ENCODE measurements around the gene LRIF1.

GRCh38 chr1:110960777-110961420 is 2.8 kb downstream of the LRIF1 start:
- TF ChIP-seq CTCF (IDR thresholded peaks at IDR 0.05) (no peak), POLR2A (IDR thresholded peaks at IDR 0.05) (no peak)
